Left lobe of liver (tissue), 2 donors: ENCODE measurements around the gene RNF187. TPM values are rescaled to one million over a fixed set of nuclear protein-coding genes. Genes with fewer than 3 reads are reported as not detected.
A peak's percentile ranks its signal among the peaks of the same experiment; 100 is the strongest.
"Not testable (repeated sequence)": the region's sequence is repeated elsewhere in the genome, so short reads cannot be mapped to it uniquely, and the experiment has no call there.

ENCODE experiments used
- ATAC-seq: fragments of 200-7000 bp; cut with Tn5 transposase; one replicate; pipeline ENCODE4 v1.9.1; 2020; ENCODE audit warnings: mild to moderate bottlenecking, moderate library complexity
- DNase-seq: peaks from one replicate; pipeline ENCODE4 v3.0.0-alpha.2; 2020; ENCODE audit warnings: low spot score
- total RNA-seq: library from RNA; stranded (reverse); gene quantifications from one replicate; pipeline ENCODE4 v1.2.1, GENCODE V29; 2021
- donor health status: DM: no; HTN: no; CAD: no; lungs with moderate emphysema.
- donor health status: DM: no; HTN: yes; CAD: no.

Gene RNF187
- total RNA-seq, 1 donor from 2014 or later = 60.3 TPM

DNA sequence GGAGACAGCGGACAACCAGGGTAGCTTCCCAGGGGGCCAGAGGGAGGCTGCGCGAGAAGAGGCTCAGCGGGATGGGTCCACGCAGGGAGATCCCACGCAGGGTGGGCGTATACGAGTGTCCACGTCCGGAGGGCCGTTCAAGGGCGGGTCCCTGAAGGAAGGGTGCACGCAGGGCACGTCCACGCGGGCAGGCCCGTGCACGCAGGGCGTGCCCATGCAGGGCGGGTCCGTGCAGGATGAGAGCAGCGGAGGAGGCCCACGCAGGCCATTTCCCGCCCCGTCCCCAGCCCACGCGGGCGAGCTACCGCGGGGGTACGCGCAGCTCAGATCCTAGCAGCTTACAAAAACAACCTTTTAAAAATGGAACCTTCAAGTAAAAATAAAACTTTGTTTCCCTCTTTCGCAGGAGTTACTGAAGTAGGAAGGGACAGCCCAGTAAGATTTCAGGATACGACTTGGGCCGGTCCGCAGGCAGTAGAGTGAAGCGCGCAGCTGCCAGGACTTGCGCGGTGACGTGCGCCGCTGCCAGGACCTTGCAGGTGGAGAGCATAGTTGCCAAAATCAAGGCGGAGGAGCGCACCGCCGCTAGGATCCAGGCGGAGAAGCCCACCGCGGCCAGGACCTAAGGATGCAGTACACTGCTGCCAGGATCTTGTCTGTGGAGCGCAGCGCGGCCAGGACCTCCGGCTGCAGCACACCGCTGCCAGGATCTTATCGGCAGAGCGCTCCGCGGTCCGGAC is 416 bp upstream of the RNF187 start:
- ATAC-seq (peak; percentile 85), DNase-seq (peak; percentile 69)

DNA sequence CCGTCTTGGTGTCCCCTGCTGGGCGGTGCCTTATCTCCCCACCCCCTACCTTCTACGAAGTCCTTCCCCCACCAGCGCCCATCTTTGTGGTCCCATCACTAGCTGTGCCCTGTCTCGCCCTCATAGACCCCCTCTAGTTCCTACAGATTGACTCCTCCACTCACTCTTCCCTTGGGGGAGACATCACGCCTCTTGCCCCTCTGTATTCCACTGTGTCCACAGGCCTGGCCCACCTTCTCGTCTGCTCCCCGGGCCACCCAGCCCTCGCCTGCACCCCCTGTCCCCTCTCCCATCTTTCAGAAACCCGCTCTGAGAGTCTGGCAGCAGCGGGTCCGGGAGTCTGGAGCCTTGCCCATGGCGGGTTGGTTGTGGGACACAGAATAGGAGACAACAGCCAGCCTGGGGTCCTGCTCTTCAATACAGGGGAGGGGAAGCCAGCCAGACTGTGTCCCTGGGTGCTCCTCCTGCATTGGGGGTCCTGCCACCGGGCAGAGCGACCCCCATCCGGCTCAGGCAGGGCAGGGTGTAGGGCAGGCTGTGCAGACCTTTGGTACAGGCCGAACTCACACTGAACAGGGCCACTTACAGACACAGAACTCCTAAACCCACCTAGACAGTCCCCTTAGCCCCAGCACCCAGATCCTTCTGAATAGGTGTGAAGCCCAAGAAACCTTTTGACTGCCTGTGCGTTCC is 1.1 kb downstream of the RNF187 start:
- ATAC-seq = no peak
- no peak for DNase-seq

DNA sequence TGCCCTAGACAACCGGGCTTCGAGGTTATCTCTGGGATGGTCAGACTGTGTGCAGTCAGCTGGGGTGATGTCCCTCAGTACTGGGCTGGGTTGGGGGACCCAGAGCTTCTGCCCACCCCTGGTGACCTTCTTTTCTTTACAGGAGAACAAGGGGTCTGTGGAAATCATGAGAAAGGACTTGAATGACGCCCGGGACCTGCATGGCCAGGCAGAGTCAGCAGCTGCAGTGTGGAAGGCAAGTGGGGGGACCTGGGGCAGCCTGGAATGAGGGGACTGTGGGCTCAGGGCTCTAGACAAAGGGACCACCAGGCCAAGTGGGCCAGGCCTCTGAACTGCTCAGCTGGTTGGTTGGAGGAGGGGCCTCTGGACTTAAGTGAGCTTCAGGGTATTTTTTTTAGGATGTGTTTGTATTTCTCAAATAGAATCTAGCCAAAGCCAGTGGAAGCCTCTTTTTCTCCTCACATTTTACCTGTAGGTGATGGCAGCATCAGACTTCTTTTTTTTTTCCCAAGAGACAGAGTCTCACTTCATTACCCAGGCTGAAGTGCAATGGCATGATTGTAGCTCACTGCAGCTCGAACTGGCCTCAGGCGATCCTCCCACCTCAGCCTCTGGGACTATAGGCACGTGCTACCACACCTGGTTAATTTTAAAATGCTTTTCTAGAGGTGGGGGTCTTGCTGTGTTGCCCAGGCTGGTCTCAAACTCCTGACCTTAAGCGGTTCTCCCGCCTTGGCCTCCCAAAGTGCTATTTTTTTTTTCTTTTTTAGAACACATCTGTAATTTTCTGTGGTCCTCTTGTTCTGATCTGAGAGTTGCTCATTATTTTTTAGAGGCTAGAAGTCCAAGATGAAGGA is 1.9 kb downstream of the RNF187 start:
- no peak for DNase-seq
- no peak for ATAC-seq

DNA sequence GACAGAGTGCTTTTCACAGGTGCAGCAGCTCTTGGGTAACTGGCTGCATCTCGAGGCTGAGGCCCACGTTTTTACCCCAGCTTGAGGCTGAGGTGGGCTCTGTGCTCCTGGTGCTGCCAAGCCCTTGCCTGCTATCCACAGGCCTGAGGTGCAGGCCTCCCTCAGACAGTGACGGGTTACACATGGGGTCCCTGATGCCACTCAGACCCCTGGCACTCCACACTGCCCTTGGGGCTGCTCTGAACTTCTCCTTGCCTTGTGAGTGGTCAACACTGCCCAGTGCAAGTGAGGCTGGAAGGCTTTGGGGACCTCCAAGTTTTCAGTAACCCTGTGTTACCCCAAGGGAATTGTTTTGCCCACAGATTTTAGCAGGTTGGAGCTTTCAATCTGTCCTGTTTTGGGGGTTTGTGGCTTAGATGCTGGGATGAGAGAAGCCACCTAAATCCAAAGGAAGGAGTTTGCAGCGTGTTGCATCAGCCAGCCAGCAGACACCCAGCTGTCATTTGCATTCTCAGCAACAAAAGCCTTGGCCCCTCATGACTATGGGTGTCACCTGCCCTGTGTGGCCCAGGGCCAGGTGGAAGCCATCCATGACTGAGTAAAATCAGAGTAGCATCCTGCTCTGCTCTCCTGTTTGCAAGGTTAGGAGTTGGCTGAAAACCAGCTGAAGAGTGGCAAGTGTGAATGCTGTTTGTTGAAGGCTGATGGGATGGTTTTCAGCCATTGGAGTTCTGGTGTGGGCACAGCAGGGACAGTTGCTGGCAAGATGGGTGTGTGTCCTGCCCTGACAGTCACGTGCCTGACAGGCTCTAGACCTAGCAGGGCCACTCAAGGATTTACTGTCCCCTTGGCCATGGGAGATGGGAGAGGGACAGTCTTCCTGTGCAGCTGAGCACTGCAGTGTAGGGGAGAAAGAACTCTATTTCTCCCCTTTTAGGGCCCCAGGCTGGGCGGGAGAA is 3.2 kb downstream of the RNF187 start:
- ATAC-seq (no peak), DNase-seq (no peak)

DNA sequence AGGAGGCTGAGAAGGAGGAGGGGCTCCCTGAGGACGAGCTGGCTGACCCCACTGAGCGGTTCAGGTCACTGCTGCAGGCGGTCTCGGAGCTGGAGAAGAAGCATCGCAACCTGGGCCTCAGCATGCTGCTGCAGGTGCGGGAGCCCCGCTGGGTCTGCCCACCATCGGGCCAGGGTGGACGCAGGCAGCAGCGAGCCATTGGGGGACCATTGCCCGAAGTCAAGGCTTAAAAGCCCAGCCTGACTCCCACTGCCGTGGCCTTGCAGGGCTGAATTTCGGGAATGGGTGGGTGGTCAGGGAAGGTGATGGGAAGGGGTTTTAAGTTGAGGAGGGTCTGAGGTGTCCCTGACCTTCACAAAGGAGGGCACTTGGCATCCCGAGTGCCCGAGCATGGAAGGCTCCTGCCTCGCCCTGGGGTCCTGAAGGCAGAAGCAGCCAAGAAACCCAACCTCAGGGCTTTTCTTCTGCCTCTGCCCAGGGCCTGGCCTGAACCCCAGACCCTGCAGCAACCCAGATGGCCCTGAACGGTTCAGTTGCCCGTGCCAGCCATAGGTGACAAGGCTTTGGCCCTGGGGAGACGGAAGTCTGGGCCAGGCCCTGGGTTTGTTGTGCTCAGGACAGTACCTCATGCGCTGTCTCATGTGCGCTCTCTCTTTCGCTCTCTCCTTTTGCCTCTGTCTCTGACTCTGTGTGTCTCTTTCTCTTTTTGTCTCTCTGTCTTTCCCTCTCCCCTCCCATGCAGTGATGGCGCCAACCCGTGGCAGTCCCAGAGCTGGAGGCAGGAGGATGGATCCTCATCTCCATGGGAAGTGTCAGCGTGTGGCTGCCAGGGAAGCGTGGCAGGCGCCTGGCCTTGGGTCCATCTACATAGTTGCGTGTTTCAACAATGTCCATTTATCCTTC is 6.2 kb downstream of the RNF187 start:
- DNase-seq (no peak), ATAC-seq (no peak)

DNA sequence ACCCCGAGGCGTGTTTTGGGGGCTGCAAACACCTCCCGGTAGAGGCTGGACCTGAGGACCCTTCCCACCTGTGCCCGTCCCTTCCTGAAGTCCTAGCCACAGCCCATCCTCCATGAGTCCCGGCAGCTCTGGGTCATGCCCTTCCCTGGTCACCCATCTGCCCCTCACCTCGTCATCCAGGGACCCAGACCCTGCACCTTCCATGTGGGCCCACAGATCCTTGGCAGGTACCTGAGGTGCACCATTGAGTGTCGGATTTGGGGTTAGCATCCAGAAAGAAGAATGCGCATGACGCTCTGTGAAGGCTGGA is 6.8 kb downstream of the RNF187 start:
- ATAC-seq = no peak

DNA sequence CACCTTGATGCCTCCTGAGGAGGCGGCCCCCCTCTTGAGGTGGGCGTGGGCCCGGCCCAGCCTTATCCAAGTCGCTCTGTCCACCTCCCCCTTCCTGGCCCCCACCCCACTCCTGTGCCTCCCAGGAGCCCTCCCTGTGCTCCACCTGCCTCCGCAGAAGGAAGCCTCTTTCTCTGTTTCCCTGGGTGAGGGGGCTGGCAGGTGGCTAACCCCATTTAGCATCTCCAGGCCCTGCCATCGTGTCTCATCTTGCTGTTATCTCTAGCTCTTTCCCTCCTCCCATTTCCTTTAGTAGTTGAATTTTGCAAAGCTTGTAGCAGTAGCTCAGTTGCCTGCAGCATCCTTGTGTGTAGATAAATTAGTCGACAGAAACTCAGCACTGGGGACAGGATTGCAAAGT is 7.2 kb downstream of the RNF187 start:
- ATAC-seq (no peak), DNase-seq (no peak)

More for the DNA sequence above, 6.8 kb downstream of the RNF187 start:
- no peak for DNase-seq

DNA sequence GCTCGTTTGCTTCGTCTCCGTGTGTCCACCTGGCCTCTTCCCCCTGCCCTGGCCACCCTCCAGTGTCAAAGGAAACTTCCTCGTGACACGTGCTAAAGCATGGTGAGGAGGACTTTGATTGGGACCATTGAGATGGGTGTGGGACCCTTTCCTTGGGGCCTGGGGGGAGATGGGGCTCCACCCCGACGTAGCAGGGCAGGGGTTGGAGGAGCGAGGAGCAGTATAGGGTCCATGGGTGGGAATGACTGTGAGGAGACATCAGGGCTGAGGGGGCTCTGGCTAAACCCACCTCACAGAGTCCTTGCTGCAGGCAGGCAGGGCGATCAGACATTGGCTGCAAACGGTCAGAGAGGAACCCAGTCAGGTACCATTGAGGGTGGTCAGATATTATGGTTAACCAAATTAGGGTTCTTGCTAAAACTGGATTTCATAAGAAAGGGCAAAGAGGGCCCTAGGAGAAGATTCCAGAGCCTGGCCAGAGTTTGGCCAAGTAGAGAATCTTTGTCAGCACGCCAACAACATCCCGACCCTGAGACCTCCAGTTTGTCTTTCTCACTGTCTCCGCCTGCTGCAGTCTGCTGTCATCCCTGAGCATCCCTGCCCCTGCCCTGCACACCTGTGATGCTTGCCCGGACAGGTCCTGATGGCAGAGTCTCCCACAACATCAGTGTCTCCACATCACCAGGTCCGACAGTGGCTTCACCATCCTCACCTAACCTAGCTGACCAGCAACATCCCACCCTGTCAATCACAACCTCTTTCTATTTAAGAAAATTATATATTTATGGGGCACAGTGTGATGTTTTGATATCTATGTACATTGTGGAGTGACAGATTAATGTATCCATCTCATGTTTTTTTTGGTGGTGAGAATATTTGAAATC is 8.0 kb downstream of the RNF187 start:
- DNase-seq = no peak
- ATAC-seq = no peak

DNA sequence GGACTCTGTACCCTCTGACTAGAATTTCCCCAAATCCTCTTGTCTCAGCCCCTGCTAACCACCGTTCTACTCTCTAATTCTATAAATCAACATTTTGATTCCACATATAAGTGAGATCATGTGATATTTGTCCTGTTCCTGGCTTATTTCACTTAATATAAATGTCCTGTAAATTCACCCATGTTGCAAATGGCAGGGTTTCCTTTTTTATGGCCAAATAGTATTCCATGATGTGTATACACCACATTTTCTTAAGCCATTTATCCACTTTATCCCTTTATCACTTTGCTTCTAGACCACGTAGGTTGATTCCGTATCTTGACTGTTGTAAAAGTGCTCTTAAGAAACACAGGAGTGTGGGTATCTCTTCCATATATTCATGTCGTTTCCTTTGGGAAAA is 8.9 kb downstream of the RNF187 start:
- ATAC-seq = no peak
- no peak for DNase-seq

DNA sequence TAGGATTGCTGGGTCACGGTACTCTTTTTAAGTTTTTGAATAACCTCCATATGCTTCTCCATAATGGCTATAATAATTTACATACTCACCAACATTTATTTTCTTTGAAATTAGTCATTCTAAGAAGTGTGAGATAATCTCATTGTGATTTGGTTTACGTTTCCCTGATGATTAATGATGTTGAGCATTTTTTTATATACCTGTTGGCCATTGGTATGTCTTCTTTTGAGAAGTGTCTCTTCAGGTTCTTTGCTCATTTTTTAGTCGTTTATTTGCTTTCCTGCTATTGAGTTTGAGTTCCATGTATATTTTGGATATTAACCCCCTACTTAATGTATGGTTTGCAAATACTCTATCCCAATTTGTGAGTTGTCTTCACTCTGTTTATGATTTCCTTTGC is 9.3 kb downstream of the RNF187 start:
- ATAC-seq (no peak), DNase-seq (no peak)

DNA sequence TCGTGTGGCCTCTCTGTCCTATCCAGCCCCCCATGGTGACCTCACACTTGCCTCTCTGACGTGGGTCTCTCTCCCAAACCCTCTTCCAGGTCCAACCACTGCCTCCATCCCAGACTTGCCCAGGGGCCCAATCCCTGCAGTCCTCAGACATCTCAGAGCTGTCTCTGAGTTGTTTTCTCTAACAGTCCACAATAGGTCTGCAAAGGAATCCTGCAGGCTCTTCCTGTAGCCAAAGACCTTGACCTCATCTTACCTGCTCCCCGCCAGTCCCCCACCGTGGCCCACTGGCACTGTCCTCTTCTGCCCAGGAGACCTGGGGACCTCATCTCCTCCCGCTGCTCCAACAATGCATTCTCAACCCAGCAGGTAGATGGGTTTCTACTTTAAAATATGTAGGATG is 10.0 kb downstream of the RNF187 start:
- no peak for DNase-seq
- ATAC-seq = no peak

DNA sequence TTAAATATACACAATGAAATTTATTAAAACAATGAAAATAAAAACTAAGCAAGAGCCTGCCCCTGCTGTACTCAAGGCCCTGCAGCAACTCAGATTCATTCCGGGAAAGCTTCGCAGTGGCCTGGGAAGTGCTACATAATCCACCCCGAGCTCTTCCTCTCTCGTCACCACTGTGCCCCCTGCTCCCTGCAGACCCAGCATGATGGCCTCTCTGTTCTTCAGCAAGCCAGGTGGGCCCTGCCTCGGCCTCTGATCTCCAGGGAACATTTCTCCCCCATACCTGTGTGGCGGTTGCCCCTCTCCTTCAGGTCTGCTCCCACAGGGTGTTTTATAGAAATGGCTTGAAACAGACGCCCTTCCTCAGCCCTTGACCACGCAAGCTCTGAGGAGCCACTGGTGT is 10.6 kb downstream of the RNF187 start:
- DNase-seq (no peak), ATAC-seq (no peak)

DNA sequence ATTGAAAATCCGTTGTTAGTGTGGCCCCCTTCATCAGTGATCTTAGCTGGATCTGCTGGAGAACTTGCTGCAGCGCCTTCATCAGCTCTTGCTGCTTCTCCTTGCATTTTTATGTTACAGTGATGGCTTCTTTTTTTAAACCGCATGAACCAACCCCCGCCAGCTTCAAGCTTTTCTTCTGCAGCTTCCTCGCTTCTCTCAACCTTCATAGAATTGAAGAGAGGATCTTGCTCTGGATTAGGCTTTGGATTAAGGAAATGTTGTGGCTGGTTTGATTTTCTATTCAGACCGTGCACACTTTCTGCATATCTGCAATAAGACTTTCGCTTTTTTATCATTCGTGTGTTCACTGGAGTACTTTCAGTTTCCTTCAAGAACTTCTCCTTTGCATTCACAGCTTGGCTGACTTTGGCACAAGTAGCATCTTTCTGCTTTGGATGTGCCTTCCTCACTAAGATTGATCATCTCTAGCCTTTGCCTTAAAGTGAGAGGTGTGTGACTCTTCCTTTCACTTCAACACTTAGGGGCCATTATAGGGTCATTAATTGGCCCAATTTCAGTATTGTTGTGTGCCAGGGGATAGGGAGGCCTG is 13.1 kb downstream of the RNF187 start:
- DNase-seq (no peak), ATAC-seq (no peak)

DNA sequence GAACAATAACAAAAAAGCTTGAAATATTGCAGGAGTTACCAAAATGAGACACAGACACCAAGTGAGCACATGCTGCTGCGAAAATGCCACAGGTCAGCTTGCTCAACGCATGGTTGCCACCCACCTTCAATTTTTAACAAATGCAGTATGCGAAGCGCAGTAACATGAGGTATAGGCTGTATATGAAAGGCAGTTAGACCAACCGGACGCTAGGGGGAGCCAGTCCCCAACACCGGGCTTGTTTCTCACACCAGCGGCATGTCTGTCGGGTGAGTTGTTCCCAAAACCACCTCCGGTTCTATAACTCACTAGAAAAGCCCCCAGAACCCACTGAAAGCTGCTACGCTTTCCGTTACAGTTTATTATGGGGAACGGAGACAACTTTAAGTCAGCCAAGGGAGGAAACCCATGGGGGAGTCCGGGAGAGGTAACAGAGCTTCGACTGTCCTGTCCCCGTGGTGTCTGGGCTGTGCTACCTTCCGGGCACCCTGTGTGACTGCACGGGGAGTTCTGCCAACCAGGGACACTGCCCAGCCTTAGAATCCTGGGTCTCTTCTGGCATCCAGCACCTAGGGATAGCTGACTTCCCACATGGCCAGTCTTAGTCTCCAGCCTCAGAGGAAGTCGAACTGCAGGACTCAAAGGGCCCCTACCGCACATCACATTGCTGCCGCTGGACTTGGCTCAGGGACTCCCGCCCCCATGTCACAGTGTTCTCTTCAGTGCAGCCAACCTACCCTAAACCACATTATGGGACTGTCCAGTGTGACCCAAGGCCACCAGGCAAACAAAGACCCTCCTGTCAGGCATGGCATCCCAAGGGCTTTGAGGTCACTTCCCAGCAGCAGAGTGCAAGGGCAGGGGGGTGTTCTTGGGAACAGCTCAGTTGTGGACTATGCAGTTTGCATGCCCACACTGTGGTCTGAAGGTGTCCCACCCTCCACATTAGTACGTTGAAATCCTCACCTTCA is 14.0 kb downstream of the RNF187 start:
- ATAC-seq (peak; percentile 98), DNase-seq (peak; percentile 73)

DNA sequence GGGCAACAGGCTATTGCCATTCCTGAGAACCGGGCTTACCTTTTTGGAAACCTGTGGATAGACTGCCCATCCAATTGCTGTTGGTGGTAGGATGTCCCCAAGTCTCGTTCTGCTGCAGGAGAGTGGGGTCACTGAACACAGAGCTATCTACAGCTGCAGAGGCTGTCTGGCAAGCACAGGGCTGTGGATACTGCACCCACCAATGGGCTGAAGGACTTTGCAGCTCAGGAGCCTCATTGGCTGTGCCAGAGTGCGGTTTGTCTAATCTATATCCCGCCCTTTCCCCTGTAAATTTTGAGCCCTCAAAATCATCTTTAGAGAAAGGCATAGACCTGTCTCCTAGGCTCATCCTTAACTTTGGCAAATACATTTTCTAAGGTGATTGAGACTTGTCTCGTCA is 15.3 kb downstream of the RNF187 start:
- no peak for DNase-seq
- ATAC-seq = no peak

DNA sequence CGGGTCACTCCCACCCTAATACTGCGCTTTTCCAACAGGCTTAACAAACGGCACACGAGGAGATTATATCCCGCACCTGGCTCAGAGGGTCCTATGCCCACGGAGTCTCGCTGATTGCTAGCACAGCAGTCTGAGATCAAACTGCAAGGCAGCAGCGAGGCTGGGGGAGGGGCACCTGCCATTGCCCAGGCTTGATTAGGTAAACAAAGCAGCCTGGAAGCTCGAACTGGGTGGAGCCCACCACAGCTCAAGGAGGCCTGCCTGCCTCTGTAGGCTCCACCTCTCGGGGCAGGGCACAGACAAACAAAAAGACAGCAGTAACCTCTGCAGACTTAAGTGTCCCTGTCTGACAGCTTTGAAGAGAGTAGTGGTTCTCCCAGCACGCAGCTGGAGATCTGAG is 18.8 kb downstream of the RNF187 start:
- not testable (repeated sequence) for DNase-seq, ATAC-seq
